Endothelial cell of umbilical vein (primary cell): ENCODE results near the gene CTBP2. TPM values are rescaled to one million over a fixed set of nuclear protein-coding genes. Genes with fewer than 3 reads are reported as not detected.

Experiments
- BruUV-seq: library from RNA; stranded (reverse); fragments of 400-500 nt; replicated peaks from 2 replicates; lab custom pipeline; 2021; lab: Mats Ljungman, UMichigan
- CTCF ChIA-PET: fragments of 300-600, 350-600 bp; sonication (Branson Sonifier 250); formaldehyde crosslinking; loops from one replicate; lab custom pipeline; 2021; ENCODE audit warnings: antibody characterized with exemption, inconsistent platforms; lab: Charles Lee
- POLR2A ChIA-PET: fragments of 300-600, 350-600 bp; sonication (Branson Sonifier 250); formaldehyde crosslinking; loops from one replicate; lab custom pipeline; 2021; ENCODE audit warnings: antibody characterized with exemption, inconsistent platforms; lab: Charles Lee
- DNase-seq: peaks from one replicate; pipeline ENCODE4 v3.0.0-alpha.2; 2011; ENCODE audit warnings: low read depth, low spot score
- FAIRE-seq: peaks from 2 replicates; lab custom pipeline; 2011; peaks lifted over from hg19 to GRCh38; lab: Jason Lieb, UNC
- H2AFZ ChIP-seq: 2 replicates; pipeline ENCODE4 v1.6.0; 2012; ENCODE audit warnings: low read depth, low read length, control low read depth, inconsistent platforms
- H3K27ac ChIP-seq: 2 replicates; pipeline ENCODE4 v1.5.1; 2011; ENCODE audit warnings: low read depth, mild to moderate bottlenecking, control low read depth, low read length, moderate library complexity; ENCODE audit not compliant: insufficient read depth
- H3K27me3 ChIP-seq, 2 experiments: 2 replicates each; pipeline versions ENCODE4 v1.6.0 to v1.6.1; 2011; ENCODE audit warnings: low read length in 2 of 2, mixed read lengths in 1 of 2; ENCODE audit not compliant: control insufficient read depth in 2 of 2, insufficient read depth in 2 of 2
- H3K36me3 ChIP-seq, 2 experiments: 2 replicates in 1 of 2; 3 replicates in 1 of 2; pipeline ENCODE4 v1.5.1; 2011; ENCODE audit warnings: low read length in 2 of 2, mild to moderate bottlenecking in 1 of 2, moderate library complexity in 1 of 2; ENCODE audit not compliant: control insufficient read depth in 2 of 2, insufficient read depth in 2 of 2; ENCODE audit errors: extremely low read depth in 1 of 2
- H3K4me1 ChIP-seq: 3 replicates; pipeline ENCODE4 v1.5.1; 2011; ENCODE audit warnings: mild to moderate bottlenecking, low read length; ENCODE audit not compliant: control insufficient read depth, insufficient read depth; ENCODE audit errors: extremely low read depth
- H3K4me2 ChIP-seq: 2 replicates; pipeline ENCODE4 v1.6.1; 2011; ENCODE audit warnings: low read length, control low read depth, mixed read lengths; ENCODE audit not compliant: insufficient read depth
- H3K4me3 ChIP-seq, 3 experiments: fragments of 200-600 bp in 1 of 3; sonication (generic), shearing (Covaris generic) in 1 of 3; replicated peaks in 1 of 3; 2 replicates each; pipeline ENCODE4 v1.5.1; 2011 to 2016; ENCODE audit warnings: control low read depth in 3 of 3, low read length in 3 of 3, mild to moderate bottlenecking in 2 of 3, inconsistent platforms in 1 of 3, low read depth in 1 of 3, moderate library complexity in 1 of 3; ENCODE audit not compliant: insufficient read depth in 1 of 3
- H3K79me2 ChIP-seq: 2 replicates; pipeline ENCODE4 v1.6.0; 2012; ENCODE audit warnings: low read length, inconsistent platforms; ENCODE audit not compliant: control insufficient read depth, insufficient read depth
- H3K9ac ChIP-seq: replicated peaks from 2 replicates; pipeline ENCODE3; 2011; ENCODE audit warnings: low read length, control low read depth; ENCODE audit not compliant: insufficient read depth; ENCODE audit errors: extremely low read depth
- H3K9me1 ChIP-seq: replicated peaks from 3 replicates; pipeline ENCODE4 v1.6.0; 2011; ENCODE audit warnings: mild to moderate bottlenecking, low read length; ENCODE audit not compliant: control insufficient read depth, insufficient read depth; ENCODE audit errors: extremely low read depth
- H3K9me3 ChIP-seq: replicated peaks from 2 replicates; pipeline ENCODE4 v1.5.1; 2012; ENCODE audit warnings: low read length, inconsistent platforms; ENCODE audit not compliant: control insufficient read depth, insufficient read depth
- H4K20me1 ChIP-seq: replicated peaks from 2 replicates; pipeline ENCODE3; 2011; ENCODE audit warnings: mild to moderate bottlenecking, low read length; ENCODE audit not compliant: control insufficient read depth, insufficient read depth; ENCODE audit errors: extremely low read depth
- CTCF ChIP-seq, 2 donors: IDR thresholded peaks; 1 replicate in 1 of 2; 2 replicates in 1 of 2; pipeline ENCODE4 v1.5.1; 2011; ENCODE audit warnings: low read length in 2 of 2, mild to moderate bottlenecking in 2 of 2, moderate library complexity in 2 of 2, control low read depth in 1 of 2, inconsistent platforms in 1 of 2, low read depth in 1 of 2; ENCODE audit not compliant: insufficient read depth in 1 of 2; ENCODE audit errors: extremely low read depth in 1 of 2
- EZH2 ChIP-seq: IDR thresholded peaks from 2 replicates; pipeline ENCODE4 v1.6.1; 2012; ENCODE audit warnings: borderline replicate concordance, low read depth, mild to moderate bottlenecking, moderate library complexity, low read length, inconsistent platforms; ENCODE audit not compliant: severe bottlenecking
- FOS ChIP-seq: IDR thresholded peaks from 2 replicates; pipeline ENCODE4 v1.6.1; 2011; ENCODE audit warnings: mild to moderate bottlenecking, low read length, moderate library complexity, borderline replicate concordance; ENCODE audit not compliant: insufficient read depth
- GATA2 ChIP-seq: IDR thresholded peaks from 2 replicates; pipeline ENCODE4 v1.7.0; 2011; ENCODE audit warnings: low read depth, mild to moderate bottlenecking, moderate library complexity, mixed read lengths, low read length; ENCODE audit not compliant: insufficient read length, insufficient read depth
- JUN ChIP-seq: IDR thresholded peaks from 2 replicates; pipeline ENCODE4 v1.6.1; 2011; ENCODE audit warnings: borderline replicate concordance, low read depth; ENCODE audit not compliant: insufficient read length, insufficient read depth
- MYC ChIP-seq: IDR thresholded peaks from one replicate; pipeline ENCODE4 v1.6.1; 2011; ENCODE audit warnings: mild to moderate bottlenecking, low read depth, low read length
- POLR2A ChIP-seq: IDR thresholded peaks from 2 replicates; pipeline ENCODE4 v1.6.1; 2012; ENCODE audit warnings: low read depth, mild to moderate bottlenecking, control low read depth, low read length
- POLR2AphosphoS5 ChIP-seq: IDR thresholded peaks from 2 replicates; pipeline ENCODE4 v1.6.1; 2012; ENCODE audit warnings: low read depth, mild to moderate bottlenecking, control low read depth, low read length, moderate library complexity; ENCODE audit not compliant: insufficient read depth
- dilution Hi-C: fragments of 300-500 bp; cut with MboI; formaldehyde crosslinking; loops from one replicate; pipeline ENCODE4 v1.15.0; 2019; ENCODE audit warnings: low sequenced_read_pairs; ENCODE audit not compliant: extremely low pct_ligation_motif_present
- intact Hi-C: fragments of 100-400 bp; cut with micrococcal nuclease; formaldehyde crosslinking; loops from one replicate; pipeline ENCODE4 v1.10.0; 2022
- polyA plus RNA-seq, 4 experiments: library from polyadenylated mRNA; depleted of rRNA in 3 of 4; stranded (reverse) in 3 of 4; unstranded in 1 of 4; fragments of >200 nt; gene quantifications; 2 replicates each; pipeline versions ENCODE4 v1.2.1 to v1.2.3, GENCODE V29; 2011 to 2012; ENCODE audit warnings: missing spikeins in 1 of 4
- total RNA-seq: library from RNA; stranded (reverse); gene quantifications from 2 replicates; pipeline ENCODE4 v1.2.3, GENCODE V29; 2021
- TF ChIP-seq, protein P1 (sequence below): IDR thresholded peaks from 2 replicates; pipeline ENCODE4 v1.6.1; 2011; ENCODE audit not compliant: insufficient read depth, insufficient read length

CTBP2 gene
- total and polyA plus RNA-seq, 2 donors (not counting 3 experiments of a cell fraction or from before 2014, with no cell fraction given), result 118 to 128 TPM

DNA sequence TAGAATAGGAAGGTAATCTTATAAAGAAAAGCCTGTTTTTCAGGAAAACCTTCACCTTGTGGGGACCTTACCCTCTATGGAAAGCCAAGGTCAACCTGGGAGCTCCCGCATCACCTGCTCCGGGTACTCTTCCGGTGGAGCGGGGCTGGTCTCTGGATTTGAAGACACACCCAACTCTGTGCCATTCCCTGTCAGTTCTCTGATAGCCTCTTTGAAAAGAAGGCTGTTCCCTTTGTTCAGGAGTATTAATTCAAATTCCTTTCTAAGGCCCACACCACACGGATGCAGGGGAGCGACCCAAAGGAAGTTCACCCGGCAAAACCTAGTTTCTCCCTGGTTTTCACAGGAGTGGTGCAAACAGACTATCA, 10.7 kb downstream of the CTBP2 start:
- no peaks in the 10 kb centered on the region for H3K9me1 ChIP-seq
- no peak overlapping the region for H3K4me3 ChIP-seq
- intact Hi-C loops (no loop called here), dilution Hi-C loops (no loop called here)
- H4K20me1 ChIP-seq, result no peaks in the 10 kb centered on the region
- TSS peak; percentile 39 for BruUV-seq
- no peaks in the 10 kb centered on the region for H3K27me3 ChIP-seq
- peaks cover 100% of the 10 kb centered on the region for H3K79me2 ChIP-seq
- no peak for DNase-seq
- TF ChIP-seq JUN (no peak), GATA2 (no peak), MYC (no peak), POLR2A (no peak), FOS (no peak), EZH2 (no peak), POLR2AphosphoS5 (no peak), CTCF (IDR thresholded peaks at IDR 0.05; ENCODE audit: extremely low read depth in 1 of 2, insufficient read depth in 1 of 2, low read depth in 1 of 2, low read length in 2 of 2) (no peak)
- TF ChIP-seq, protein P1, sequence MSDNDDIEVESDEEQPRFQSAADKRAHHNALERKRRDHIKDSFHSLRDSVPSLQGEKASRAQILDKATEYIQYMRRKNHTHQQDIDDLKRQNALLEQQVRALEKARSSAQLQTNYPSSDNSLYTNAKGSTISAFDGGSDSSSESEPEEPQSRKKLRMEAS, result no peak
- H3K4me1 ChIP-seq, result peaks cover 51% of the 10 kb centered on the region
- H3K27ac ChIP-seq, result peak overlapping the region; percentile 72
- no peak overlapping the region for H2AFZ ChIP-seq
- H3K36me3 ChIP-seq, result peaks cover 0 to 19% of the 10 kb centered on the region in 2 experiments
- no peaks in the 10 kb centered on the region for H3K9me3 ChIP-seq
- CTCF ChIA-PET, result interaction anchor here (0.7 to 1.8 kb wide), 3 partner anchors 88 to 194 kb away, joined by 3 to 4 read pairs (median 4); no protein-coding TSS in a partner anchor
- H3K4me2 ChIP-seq, result no peak overlapping the region
- POLR2A ChIA-PET, result no interaction called here
- no peak for FAIRE-seq
- H3K9ac ChIP-seq, result no peak overlapping the region
